GM19238 (cell line): ENCODE measurements around the gene CD151.

ENCODE experiments used
- DNase-seq: peaks from one replicate; pipeline ENCODE4 v3.0.0; 2011; ENCODE audit warnings: low spot score; ENCODE audit not compliant: insufficient read length

The CD151 gene

DNA sequence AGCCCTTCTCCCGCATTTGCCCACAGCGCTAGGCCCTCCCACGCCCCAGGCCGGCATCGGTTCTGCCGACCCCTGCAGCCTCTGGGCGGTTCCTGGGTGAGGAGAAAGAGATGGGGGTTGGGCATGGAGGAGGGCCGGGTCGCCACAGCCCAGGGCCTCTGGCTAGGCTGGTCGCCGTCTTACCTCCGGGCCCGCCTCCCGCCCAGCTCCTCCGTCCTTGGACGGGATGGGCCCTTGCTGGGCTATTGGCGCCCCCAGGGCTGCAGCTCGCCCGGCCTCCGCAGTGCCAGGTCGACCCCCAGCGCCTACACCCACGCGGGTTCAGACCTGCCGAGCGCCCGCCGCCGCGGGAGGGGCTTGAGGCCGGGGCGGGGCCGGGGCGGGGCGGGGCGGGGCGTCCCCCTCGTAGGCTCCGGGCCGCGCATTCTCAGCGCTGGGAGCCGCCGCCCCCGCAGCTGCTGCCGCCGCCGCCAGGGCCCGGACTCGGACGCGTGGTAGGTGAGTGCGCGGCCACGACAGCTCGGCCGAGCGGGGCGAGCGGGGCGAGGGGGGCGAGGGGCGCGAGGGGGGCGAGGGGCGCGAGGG lies at the start of gene CD151:
CD151 (plus strand) TSS at position 424 of the 585 bp plus-strand sequence. CDS start 3,118 bp downstream, outside the sequence.
- peak; percentile 75 for DNase-seq

DNA sequence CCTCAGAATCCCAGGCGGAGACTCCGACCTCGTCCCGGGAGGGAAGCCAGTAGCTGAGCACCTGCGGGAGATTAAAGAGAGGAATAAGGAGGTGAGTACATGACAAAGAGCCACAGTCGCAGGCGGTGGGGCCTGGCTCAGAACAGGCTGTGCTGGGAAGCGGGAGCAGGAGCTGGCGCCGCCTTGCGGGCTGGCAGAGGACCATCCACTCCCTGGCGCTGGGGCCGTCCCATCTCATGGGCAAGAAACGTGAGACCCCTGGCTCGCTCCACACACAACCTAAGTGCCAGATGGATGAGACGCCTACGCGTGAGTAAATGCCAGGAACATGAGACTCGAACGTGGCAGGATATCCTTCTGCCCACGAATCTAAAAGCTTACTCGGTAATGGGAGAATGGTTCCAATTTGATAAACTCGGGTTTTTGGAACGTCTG lies 49.2 kb upstream of the CD151 start:
- no peak for DNase-seq

DNA sequence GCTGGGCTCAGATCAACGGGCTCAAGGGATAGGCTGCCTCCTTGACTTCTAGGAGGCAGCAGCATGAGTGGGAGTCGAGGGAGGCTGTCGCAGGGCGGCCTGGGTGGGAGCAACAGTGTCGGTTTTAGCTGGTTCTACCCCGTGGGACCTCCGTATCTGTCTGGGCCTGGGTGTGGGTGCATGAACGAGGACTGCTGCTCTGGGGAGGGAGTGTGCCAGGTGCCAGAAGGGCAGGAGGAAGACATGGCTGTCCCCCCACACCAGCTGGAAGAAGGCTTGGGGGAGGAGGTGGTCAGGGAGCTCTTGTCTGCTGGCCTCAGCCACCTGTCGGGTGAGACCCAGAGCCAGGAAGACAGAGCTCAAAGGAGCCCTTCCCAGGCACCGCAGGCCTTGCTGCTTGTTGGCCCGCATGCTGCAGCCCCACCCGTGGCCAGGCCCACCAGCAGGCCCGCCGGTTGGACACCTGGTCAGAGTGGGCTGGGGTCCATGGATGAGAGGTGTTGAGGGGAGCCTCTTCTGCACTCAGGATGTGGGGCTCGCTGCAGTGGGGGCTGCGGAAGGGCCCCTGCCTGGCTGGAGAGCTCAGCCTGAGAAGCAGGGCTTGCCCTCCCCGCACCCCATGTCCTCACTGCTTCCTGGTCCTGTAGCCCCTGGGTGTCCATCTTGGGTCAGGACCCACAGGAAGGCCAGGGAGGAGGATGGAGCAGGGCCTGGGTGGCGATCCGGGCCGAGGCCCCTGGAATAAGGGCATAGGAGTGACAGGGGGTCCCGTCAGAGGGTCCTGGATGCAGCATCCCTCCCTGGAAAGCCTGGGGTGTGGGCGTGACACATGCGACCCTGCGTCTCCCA lies 46.3 kb upstream of the CD151 start:
- no peak for DNase-seq

DNA sequence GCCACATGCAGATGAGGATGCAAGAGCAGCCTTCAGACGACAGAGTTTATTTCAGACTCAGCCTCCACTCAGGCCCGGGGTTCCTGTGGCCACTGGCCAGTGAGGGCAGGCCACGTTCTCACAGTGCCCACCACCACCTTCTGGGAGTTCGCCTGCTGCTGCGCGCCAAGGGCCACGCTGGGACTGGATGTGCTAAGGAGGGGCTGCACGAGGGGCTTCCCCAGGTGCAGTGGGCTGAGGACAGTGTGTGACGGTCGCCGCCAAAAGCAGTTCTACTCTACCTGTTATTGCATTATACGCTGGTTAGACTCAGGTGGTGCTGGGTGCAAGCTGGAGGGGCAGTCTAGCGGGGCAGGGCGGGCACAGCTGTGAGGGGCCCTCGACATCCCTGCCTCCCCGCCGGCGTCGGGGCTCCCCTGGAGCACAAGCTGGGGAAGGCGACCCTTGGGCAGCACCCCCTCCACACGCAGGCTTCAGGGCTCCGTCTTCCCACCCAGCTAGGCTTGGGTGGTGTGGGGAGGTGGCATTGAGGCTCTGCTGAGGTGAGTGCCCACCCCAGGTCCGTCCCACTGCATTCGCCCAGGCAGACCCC lies 45.6 kb upstream of the CD151 start:
- DNase-seq, result no peak

DNA sequence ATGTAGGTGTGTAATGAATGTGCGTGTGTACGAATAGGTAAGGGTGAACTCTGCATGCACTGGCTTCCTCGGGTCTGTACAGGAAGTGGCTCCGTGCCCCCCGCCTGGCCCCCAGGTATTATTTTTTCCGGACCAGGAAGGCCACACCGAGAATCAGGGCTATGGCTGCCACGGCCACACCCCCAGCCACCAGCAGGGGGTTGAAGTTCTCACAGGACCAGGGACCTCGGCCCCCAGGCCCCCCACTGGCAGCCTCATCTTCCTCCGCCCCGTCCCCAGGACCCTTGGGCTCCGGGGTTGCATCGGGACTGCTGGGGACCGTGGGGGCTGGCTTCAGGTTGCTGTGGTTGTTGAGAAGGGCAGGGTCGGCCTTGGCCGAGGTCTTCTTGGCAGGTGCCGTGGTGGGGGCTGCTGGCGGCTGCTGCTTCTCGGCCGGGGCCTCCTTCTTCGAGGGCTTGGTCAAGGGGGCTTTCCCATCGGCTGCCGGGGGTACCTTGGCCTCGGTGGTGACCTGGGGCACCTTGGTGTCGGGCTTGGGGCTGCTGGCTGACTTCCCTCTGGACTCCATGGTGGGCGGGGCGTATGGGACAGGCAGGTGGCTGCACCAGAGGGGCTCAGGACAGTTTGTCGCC lies 44.6 kb upstream of the CD151 start:
- no peak for DNase-seq

DNA sequence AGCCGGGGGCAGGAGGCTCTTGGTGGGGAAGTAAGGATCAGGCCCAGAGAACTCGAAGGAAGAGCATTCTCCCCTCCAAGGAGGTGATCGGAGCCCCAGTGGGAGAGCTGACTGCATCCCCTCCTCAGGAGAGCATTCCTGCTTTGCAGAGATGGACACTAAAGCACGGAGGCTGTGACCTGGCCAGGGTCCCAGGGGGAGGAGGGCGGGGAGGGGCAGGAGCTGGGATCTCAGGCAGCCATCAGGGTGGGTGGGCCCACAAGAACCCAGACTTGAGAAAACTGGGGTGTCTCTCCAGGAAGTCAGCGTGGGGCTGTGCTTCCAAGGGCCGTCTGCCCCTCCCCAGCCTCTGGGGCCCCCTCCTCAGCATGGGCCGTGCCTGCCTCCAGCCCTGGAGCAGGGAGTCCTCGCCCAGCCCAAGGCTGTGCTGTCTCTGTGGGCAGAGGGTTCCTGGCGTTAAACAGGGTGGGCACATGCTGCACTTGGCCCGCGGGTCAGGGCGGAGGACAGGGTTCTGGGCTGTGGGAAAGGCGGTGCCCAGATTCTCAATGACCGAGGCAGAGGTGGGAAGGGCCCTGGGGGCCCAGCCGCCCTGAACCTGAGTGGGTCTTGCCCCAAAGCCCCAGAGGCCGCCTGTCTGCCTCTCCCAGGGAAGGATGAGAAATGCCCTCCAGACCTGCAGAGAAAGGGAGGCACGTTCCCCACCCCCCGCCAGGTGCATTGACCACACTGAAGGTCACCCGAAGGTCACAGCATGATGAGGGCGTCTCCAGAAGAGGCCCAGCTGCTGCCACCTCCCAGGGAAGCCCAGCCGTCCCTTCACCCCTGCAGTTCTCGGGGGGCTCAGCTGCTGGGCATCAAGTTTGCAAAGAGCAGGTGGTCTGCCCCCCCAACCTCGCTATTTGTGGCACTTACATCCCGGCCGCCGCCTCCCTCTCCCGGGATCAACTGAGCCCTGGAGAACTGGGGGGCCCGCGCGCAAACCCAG lies 43.5 kb upstream of the CD151 start:
- DNase-seq, result no peak

DNA sequence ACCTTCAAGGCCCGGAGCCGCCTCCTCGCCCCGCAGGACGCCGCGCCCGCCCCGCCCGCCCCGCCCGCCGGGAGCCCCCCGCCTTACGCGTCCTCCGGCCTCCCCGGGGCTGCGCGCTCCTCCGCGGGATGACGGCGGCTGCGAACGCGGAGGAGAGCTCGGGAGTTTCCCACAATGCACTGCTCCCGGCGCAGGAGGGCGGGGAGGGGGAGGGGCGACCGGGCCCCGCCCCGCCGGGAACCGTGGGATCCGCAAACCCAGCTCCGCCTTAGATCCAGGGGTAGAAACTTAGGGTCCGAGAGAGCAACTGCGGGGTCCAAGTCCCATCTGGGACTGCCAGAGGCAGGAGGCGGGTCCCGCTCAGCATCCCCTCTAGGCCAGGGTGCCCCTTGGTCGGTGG lies 42.8 kb upstream of the CD151 start, which contains the start of gene CEND1:
CEND1 (minus strand) TSS at position 148 of the 400 bp plus-strand sequence. CDS start 1,514 bp downstream, outside the sequence.
- DNase-seq, result no peak

DNA sequence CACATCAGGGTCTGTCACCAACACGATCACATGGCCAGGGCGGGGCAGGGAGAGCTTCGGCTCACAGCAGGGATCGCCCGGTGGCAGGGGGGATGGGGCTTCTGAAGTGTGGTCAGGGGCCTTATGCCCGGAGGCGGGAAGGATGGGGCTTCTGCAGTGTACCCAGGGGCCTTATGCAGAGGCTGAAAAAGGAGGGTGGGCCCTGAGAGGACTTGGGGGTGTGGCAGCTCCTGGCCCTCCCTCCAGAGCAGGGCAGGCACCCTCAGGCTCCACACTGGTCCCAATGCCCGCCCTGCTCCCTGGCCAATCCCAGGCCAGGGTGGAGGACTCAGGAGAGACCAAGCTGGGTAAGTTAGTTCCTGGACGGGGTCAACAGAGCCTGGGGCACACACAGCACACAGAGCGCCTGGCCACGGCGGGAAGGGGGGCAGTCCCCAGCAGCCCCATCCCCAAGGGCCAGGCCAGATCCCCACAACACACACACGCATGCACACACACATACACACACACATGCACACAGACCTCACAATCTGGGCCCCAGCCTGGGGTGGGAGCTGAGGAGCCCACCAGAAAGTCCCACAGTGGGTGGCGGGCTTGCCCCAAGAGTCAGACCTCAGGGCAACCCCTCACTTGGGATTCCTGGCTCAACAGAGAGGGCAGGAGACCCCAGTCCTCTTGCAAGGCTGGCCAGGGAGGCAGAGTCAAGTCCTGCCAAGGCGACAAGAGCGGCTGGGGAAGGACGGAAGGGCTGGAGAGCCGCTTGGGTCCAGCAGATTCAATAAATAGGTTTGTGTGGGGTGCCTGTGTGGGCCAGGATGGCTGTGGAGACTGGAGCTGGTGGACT lies 41.8 kb upstream of the CD151 start:
- no peak for DNase-seq

DNA sequence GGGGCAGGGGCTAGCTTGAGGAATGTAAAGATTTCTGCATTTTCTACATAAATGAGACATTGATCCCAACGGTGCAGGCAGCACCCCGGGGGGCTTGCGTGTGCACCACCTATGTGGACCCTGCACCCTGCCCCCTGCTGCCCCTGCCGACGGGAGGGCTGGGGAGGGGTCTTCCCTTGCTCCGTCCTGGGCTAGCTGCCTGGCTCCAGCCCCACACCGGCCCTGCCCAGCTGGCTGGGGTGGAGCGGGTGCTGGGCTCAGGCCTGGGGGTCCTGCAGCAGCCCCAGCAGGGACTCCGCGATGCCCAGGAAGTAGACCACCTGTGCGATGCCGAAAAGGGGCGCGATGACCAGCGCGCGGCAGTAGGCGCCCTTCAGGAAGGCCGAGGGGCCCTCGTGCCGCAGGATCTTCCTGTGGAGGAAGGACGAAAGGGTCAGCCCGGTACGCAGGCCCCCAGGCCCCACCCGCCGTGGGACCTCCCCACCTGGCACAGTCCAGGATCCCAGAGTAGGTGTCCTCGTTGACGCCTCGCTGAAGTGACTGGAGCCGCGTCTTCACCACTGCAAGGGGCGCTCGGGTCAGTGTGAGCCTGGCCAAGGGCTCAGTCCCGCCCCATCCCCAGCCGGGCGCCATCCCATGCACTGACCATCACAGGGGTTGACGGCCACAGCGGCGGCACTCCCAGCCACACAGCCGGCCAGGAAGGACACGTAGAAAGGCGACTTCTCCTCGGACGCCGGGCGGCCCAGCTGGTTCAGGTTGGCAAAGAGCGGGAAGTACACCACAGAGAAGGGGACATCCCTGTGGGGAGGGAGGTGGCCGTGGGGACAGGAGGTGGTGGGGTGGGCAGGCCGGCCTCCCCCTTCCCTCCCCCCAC lies 40.9 kb upstream of the CD151 start:
- DNase-seq, result no peak

DNA sequence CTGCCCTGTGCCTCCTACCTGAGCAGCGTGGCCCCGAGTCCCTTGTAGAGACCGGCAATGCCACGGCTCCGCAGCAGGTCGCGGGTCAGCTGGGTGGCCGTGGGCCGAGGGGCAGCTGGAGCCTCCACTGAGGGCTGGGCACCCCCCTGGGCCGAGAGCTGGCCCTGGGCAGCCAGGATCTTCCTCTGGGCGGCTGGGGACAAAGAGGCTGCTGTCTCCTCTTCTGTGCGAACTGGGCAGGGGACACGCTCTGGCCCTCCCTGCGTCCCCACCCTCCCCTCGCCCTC lies 40.3 kb upstream of the CD151 start:
- DNase-seq, result no peak

DNA sequence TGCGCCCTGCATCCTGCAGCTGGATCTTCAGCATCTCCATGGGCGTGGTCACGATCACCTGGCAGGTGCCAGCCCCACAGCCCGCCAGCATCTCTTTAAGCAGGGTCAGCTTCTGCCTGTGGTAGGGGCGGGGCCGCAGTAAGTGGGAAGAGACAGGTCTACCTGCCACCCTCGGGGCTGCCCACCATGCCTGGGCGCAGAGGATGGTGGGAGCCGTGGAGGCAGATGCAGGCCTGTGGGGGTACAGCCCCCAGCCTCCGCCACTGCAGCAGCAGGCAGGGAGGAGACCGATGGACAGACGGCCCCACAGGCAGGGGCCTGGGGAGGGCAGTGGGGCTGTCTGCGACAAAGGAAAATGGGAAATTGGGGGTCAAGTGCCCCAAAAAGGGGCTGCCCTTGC lies 39.9 kb upstream of the CD151 start:
- no peak for DNase-seq

DNA sequence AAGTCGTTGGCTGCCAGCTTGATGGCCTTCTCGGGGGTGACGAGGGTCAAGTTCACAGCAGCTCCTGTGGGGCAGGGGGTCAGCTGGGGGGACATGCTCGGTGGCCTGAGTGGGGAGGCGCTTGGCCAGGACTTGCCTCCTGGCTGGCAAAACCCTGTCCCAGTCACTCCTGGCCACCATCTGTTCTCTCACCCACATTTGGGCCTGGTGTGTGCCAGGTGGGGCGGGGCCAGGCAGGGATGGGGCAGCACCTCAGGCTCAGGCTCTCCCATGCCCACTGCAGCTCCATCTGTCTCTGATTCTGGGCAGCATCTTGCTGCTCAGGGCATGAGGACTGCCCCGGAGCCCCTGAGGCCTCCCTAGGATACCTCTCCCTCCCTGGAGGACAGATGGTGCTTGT lies 39.2 kb upstream of the CD151 start:
- no peak for DNase-seq

DNA sequence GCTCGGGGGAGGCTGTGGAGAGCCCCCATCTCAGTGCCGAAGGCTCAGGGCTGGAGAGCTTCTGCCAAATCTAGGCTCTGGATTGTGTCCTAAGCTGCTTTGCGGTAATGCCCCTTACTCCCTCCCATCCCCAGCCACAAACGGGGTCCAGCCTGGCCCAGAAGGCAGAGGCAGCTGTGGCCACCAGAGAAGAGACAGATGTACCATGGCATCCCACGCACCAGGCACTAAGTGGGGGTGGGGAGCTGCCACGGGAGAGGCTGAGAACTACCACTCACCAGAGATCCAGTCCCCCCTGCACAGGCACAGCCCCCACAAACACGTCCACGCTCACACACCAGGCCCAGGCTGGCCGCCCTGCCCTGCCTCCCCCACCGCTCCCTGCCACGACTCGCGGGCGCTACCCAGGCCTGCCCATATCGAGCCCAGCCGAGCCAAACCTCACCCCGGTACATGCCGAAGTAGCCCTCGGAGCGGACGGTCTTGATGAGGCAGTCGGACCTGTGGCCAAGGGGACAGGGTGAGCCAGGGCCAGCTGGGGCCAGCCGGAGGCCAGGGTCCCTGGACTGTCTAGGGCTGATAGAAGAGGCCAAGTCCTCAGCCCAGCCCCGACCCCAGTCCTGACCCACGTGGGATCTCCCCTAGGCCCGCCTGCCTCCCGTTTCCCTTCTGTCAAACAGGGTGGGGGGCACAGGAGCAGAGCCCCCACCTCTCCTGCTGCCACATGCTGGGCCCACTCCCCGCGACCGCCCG lies 38.6 kb upstream of the CD151 start:
- no peak for DNase-seq

DNA sequence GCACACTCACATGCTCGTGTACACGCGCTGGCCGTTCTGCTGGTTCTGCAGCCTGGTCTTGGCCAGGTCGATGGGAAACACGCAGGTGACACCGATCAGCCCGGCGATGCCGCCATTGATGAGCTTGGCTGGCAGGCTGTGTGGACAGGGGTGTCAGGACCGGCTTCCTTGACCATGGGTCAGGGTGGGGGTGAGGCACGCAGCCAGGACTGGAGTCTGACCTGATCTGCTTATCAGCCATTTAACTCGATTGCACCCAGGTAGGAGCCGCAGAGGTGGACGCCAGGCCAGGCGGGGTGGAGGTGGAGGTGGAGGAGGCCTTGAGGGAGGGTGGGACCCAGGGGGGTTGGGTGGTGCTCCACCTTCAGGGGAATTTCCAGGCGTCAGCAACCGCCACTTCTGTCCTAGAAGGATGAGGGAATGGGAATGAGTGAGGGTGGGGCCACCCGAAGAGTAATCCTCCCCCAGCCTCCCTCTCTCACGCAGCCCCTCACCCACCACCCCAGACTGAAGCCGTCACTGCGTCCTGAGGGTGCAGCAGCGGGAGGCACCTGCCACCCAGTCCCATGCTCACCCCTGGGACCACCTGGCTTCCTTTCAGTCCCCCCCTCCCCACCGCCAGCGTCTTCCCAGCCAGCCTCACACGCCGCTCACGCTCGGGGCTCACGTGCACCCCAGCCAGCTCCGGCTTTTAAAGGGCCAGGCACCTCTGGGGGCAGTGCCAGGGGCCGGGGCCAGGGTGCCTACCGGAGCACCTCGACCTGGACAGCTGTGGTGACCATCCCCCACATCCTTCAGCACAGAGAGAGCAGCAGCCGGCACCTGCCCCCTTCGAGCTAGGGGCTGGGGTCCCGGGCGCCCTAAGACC lies 37.8 kb upstream of the CD151 start:
- no peak for DNase-seq

DNA sequence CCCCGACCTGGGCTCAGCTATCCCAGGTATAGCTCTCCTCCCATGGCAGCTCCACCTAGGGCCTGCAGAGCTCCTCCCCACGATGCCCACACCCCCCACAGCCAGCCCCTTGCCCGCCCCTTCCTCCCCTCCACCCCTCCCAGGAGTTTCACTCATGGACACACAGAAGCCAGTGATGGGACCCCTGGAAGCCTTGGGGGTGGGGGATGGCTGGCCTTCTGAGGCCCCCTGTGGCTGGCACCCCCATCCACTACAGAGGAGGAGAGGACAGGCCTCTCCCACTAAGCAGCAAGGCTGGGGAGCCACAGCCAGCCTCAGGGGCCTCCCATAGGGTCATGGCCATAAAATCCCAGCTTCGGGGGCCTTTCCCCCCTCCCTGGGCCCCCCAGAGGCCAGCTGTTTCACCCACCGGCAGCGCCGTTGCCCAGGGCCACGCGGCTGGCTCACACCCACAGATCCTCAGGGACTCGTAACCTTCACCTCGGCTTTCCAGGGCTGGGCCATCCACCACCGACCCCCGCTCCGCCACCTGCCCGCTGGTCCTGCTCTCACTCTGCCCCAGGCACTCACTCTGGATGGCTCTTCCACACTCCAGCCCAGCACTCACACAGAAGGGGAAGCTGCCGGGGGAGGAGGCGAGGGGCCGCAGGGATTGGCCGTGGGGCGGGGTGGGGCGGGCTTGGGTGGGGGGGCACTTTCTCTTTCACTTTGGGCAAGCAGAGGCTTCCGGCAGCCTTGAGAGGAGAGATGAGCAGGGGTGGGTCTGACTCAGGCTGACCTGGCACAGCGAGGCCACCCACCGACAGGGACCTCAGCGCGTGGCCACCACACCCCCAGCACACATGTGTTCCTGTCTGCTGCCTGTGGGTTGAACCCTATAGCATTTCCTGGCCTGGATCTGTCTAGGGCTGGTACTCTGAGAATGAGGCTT lies 36.9 kb upstream of the CD151 start:
- peak; percentile 99 for DNase-seq

DNA sequence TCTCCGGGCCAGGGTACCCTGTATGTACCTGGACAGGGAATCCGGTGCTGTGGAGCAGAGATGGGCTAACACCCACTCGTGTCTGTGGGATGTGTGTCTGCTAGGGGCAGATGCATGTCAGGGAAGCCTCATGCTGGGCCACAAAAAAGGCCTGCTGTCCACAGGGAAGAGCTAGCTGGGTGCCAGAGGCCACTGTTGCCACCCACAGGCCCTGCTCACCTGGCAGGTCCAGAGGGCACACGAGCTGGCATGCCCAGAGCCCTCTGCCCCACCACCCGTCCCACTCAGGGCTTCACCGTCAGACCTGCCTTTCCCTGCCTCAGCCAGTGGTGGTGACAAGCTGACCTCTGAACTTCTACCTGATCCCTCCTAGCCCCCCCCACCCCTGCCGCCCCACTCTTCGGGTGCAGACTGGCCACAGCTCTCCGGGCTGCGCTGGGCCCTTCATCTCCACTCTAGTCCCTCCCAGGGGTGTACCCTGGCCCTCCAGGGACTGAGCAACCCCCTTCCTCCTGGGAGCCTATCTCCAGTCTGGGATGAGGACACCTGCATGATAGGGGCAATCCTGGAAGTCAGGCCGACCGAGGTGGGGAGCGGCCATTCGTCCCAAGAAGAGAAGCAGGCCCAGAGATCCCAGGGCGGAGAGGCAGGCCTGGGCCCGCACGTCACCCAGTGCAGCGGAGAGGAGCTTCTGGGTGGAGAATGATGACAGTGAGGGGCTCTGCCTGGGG lies 36.0 kb upstream of the CD151 start:
- DNase-seq, result no peak
